Measurements from ENCODE around the gene NEIL3.

DNA sequence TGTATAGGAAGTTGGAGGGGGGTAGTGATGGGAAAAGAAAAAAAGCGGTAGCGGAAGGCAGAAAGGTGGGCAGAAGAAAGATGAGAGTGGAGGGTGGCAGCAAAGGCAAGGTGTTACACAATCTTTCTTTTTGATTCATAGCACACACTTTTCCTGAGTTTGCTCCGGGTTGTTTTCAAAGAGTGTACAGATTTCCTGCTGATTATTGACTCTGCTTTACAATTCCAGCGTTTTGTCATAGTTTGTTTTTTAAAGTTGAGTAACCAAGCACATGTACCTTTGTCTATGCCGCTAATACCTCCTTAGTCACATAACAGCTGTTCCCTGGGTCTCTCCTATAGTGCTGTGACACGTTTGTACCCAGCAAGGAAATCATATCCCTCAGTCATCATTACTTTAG is 82.3 kb downstream of the NEIL3 start:
- TF ChIP-seq CTCF (IDR thresholded peaks at IDR 0.05) = no peak
- no peak for TF ChIP-seq POLR2A (IDR thresholded peaks at IDR 0.05)

Measured in testis (tissue), 2 donors.